Neural crest cell (in vitro differentiated cells): ENCODE measurements around the gene STARD8. TPM values are rescaled to one million over a fixed set of nuclear protein-coding genes. Genes with fewer than 3 reads are reported as not detected.
"Not testable (repeated sequence)": the region's sequence is repeated elsewhere in the genome, so short reads cannot be mapped to it uniquely, and the experiment has no call there.

Experiments used
- DNase-seq: peaks from one replicate; pipeline ENCODE4 v3.0.0; 2021; ENCODE audit warnings: low read depth, mixed read lengths, low spot score
- H3K27ac Mint-ChIP-seq: one replicate; pipeline ENCODE4 v1.8.0; 2021; ENCODE audit warnings: mild to moderate bottlenecking, mixed read lengths; ENCODE audit not compliant: unreplicated experiment
- H3K27me3 Mint-ChIP-seq: 2 replicates; pipeline ENCODE4 v1.8.0; 2021; ENCODE audit warnings: low read depth, mild to moderate bottlenecking, mixed read lengths
- H3K36me3 Mint-ChIP-seq: 2 replicates; pipeline ENCODE4 v1.8.0; 2021; ENCODE audit warnings: low read depth, mild to moderate bottlenecking, mixed read lengths
- H3K4me1 Mint-ChIP-seq: 2 replicates; pipeline ENCODE4 v1.8.0; 2021; ENCODE audit warnings: mixed read lengths
- H3K4me3 Mint-ChIP-seq: one replicate; pipeline ENCODE4 v1.8.0; 2021; ENCODE audit warnings: mild to moderate bottlenecking, mixed read lengths
- H3K9me3 Mint-ChIP-seq: 2 replicates; pipeline ENCODE4 v1.8.0; 2021; ENCODE audit warnings: mixed read lengths
- long read RNA-seq: library from polyadenylated mRNA; unstranded; transcript quantifications from one replicate; pipeline ENCODE4 v2.0.0, GENCODE V29; 2020
- total RNA-seq: library from RNA; stranded (reverse); gene quantifications from 2 replicates; pipeline ENCODE4 v1.2.1, GENCODE V29; 2021
- TF ChIP-seq, protein P1 (sequence below): fragments of 200-600 bp; sonication (generic); conservative IDR thresholded peaks from 2 replicates; pipeline ENCODE4 v1.5.0; 2021; ENCODE audit warnings: antibody characterized with exemption, mild to moderate bottlenecking

The STARD8 gene, protein sequence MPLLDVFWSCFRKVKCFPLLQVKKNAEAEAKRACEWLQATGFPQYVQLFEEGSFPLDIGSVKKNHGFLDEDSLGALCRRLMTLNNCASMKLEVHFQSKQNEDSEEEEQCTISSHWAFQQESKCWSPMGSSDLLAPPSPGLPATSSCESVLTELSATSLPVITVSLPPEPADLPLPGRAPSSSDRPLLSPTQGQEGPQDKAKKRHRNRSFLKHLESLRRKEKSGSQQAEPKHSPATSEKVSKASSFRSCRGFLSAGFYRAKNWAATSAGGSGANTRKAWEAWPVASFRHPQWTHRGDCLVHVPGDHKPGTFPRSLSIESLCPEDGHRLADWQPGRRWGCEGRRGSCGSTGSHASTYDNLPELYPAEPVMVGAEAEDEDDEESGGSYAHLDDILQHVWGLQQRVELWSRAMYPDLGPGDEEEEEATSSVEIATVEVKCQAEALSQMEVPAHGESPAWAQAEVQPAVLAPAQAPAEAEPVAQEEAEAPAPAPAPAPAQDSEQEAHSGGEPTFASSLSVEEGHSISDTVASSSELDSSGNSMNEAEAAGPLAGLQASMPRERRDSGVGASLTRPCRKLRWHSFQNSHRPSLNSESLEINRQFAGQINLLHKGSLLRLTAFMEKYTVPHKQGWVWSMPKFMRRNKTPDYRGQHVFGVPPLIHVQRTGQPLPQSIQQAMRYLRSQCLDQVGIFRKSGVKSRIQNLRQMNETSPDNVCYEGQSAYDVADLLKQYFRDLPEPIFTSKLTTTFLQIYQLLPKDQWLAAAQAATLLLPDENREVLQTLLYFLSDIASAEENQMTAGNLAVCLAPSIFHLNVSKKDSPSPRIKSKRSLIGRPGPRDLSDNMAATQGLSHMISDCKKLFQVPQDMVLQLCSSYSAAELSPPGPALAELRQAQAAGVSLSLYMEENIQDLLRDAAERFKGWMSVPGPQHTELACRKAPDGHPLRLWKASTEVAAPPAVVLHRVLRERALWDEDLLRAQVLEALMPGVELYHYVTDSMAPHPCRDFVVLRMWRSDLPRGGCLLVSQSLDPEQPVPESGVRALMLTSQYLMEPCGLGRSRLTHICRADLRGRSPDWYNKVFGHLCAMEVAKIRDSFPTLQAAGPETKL
- 1.5 and 1.8 TPM in 2 replicates for total RNA-seq
- long read RNA-seq = 0 reads

- Mint-ChIP-seq H3K4me3 (no peak within 1 kb of the TSS), H3K27me3 (no peaks in the 10 kb centered on the region), H3K4me1 (peaks cover 12% of the 10 kb centered on the region), H3K36me3 (peaks cover 4% of the 10 kb centered on the region), H3K27ac (no peak within 1 kb of the TSS), H3K9me3 (no peaks in the 10 kb centered on the region)
- DNase-seq = peak; percentile 12
- TF ChIP-seq, protein P1, sequence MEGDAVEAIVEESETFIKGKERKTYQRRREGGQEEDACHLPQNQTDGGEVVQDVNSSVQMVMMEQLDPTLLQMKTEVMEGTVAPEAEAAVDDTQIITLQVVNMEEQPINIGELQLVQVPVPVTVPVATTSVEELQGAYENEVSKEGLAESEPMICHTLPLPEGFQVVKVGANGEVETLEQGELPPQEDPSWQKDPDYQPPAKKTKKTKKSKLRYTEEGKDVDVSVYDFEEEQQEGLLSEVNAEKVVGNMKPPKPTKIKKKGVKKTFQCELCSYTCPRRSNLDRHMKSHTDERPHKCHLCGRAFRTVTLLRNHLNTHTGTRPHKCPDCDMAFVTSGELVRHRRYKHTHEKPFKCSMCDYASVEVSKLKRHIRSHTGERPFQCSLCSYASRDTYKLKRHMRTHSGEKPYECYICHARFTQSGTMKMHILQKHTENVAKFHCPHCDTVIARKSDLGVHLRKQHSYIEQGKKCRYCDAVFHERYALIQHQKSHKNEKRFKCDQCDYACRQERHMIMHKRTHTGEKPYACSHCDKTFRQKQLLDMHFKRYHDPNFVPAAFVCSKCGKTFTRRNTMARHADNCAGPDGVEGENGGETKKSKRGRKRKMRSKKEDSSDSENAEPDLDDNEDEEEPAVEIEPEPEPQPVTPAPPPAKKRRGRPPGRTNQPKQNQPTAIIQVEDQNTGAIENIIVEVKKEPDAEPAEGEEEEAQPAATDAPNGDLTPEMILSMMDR = no peak
Measured at GRCh38 chrX:68647156-68647957, at the start of gene STARD8. STARD8 (plus strand) TSS chrX:68647666; CDS start chrX:68647883, 217 bp downstream.

DNA sequence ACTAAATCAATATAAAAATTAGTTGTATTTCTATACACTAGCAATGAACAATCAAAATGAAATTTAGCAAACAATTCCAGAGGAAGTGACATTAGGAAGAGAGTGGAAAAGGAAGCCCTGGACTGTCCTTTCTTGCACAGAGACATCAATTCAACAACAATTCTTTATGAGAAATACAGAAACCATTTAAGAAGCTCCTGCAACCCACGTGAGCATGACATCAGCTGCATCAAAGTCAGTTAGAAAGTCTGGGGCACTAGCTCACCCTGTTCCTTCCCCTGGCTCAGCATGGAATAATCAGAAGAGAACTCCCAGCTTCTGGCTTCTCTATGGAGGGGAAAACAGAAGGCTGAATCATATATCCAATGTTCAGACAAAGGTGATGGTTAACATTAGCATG is 48.6 kb upstream of the STARD8 start:
- Mint-ChIP-seq H3K27ac (no peak overlapping the region), H3K27me3 (no peaks in the 10 kb centered on the region), H3K36me3 (peaks cover 19% of the 10 kb centered on the region), H3K9me3 (peaks cover 16% of the 10 kb centered on the region), H3K4me1 (no peaks in the 10 kb centered on the region), H3K4me3 (no peak overlapping the region)
- TF ChIP-seq, protein P1 = no peak
- no peak for DNase-seq

GRCh38 chrX:68599256-68600152 is 48.0 kb upstream of the STARD8 start:
- Mint-ChIP-seq H3K27me3 (no peaks in the 10 kb centered on the region), H3K9me3 (peaks cover 16% of the 10 kb centered on the region), H3K27ac (no peak overlapping the region), H3K4me3 (no peak overlapping the region), H3K36me3 (peaks cover 16% of the 10 kb centered on the region), H3K4me1 (no peaks in the 10 kb centered on the region)
- DNase-seq = no peak
- TF ChIP-seq, protein P1 = peak; percentile 65

- H3K9me3 Mint-ChIP-seq, H3K4me1 Mint-ChIP-seq, H3K4me3 Mint-ChIP-seq, H3K27me3 Mint-ChIP-seq, DNase-seq, H3K27ac Mint-ChIP-seq: not testable (repeated sequence)
- peaks cover 10% of the 10 kb centered on the region for H3K36me3 Mint-ChIP-seq
Measured at GRCh38 chrX:68604216-68604615, 43.2 kb upstream of the STARD8 start.

DNA sequence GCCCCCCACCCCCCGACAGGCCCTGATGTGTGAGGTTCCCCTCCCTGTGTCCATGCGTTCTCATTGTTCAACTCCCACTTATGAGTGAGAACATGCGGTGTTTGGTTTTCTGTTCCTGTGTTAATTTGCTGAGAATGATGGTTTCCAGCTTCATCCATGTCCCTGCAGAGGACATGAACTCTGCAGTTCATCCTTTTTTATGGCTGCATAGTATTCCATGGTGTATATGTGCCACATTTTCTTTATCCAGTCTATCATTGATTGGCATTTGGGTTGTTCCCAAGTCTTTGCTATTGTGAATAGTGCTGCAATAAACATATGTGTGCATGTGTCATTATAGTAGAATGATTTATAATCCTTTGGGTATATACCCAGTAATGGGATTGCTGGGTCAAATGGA is 32.7 kb upstream of the STARD8 start:
- H3K27ac Mint-ChIP-seq, H3K4me1 Mint-ChIP-seq, H3K4me3 Mint-ChIP-seq, DNase-seq, H3K27me3 Mint-ChIP-seq, H3K36me3 Mint-ChIP-seq, H3K9me3 Mint-ChIP-seq: not testable (repeated sequence)
